GM12874 (cell line): ENCODE results near the gene GIGYF2.

Experiments used
- TF ChIP-seq, protein P1 (sequence below): IDR thresholded peaks from 2 replicates; pipeline ENCODE4 v1.5.1; 2011; ENCODE audit warnings: low read depth, mild to moderate bottlenecking, control low read depth, low read length, moderate library complexity; ENCODE audit not compliant: insufficient read depth

GIGYF2 gene

DNA sequence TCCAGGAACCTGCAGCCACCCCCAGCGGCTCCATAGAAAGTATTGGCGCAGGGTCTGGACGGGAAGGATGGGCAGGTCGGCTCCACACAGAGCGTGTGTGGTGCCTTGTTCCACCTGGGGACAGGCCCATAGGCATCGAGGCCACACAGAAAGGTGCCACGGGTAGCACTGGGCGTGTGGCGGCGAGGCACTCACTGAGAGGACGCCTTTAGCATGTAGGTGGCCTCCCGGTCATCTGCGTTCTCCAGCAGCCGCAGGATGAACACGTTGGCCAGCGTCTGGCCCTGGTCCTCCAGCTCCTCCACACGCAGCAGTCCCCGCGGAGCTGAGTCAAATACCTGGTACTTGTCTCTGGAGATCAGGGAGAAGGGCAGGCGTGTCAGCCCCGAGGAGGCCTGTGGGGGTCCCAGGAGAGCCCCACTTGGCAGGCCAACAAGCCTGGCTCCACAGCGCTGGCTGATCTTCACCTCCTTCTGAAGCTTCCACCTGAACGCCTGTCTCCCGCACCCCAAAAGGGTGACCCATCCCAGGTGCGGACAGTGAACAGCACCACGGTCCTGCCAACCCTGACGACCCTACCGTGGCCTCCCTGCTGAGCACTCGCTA lies 186.1 kb downstream of the GIGYF2 start:
- TF ChIP-seq, protein P1, sequence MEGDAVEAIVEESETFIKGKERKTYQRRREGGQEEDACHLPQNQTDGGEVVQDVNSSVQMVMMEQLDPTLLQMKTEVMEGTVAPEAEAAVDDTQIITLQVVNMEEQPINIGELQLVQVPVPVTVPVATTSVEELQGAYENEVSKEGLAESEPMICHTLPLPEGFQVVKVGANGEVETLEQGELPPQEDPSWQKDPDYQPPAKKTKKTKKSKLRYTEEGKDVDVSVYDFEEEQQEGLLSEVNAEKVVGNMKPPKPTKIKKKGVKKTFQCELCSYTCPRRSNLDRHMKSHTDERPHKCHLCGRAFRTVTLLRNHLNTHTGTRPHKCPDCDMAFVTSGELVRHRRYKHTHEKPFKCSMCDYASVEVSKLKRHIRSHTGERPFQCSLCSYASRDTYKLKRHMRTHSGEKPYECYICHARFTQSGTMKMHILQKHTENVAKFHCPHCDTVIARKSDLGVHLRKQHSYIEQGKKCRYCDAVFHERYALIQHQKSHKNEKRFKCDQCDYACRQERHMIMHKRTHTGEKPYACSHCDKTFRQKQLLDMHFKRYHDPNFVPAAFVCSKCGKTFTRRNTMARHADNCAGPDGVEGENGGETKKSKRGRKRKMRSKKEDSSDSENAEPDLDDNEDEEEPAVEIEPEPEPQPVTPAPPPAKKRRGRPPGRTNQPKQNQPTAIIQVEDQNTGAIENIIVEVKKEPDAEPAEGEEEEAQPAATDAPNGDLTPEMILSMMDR, result no peak

DNA sequence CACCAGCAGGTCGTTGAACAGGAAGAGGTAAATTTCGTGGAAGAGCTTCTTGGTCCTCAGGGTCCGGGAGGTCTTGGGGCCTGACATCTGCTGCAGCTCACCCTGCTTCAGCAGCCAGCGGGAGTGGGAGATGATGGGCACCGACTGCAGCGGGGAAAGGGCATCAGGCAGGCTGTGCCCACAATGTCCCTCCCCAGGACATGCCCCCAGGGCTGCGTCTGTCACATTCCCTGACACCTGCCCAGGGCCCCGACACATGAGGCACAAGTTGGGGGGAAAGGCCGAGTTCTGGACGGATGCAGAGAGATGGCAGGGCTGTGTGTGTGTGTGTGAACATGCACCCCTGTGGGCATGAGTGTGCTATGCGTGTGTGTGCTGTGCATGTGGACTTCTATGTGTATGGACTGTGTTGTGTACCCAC lies 186.9 kb downstream of the GIGYF2 start:
- TF ChIP-seq, protein P1, result no peak

DNA sequence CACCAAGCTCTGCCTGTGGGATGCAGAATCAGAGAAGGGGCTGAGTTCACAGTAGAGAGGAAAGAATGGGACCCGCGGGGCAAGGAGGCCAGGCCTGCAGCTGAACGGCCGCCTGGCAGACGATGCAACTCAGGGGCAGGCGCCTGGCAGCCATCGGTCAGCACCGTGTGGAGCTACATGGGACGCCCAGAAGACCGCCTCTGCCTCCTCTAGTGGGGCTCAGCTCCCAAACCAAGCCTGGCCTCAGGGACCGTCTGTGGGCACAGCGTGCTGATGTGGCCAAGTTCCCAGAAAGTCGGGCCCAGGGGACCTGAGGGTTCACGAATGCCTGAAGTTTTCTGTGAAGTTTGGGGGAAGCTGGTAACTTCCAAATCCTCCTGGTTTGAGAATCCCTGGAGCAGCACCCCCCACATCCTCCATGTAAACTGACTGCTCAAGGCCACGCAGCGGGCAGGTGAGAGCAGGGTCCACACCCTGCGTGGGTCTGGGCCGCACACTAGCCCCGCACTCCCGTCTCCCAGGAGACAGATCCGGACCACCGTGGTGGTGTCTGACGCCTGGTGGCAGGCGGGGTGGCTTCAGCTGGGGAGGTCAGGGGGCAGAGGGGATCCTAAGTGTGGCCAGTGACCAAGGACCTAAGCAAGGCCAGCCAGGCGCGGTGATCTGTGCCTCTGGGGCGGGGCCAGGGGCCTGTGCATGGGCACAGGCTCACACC lies 187.6 kb downstream of the GIGYF2 start:
- TF ChIP-seq, protein P1, result no peak

DNA sequence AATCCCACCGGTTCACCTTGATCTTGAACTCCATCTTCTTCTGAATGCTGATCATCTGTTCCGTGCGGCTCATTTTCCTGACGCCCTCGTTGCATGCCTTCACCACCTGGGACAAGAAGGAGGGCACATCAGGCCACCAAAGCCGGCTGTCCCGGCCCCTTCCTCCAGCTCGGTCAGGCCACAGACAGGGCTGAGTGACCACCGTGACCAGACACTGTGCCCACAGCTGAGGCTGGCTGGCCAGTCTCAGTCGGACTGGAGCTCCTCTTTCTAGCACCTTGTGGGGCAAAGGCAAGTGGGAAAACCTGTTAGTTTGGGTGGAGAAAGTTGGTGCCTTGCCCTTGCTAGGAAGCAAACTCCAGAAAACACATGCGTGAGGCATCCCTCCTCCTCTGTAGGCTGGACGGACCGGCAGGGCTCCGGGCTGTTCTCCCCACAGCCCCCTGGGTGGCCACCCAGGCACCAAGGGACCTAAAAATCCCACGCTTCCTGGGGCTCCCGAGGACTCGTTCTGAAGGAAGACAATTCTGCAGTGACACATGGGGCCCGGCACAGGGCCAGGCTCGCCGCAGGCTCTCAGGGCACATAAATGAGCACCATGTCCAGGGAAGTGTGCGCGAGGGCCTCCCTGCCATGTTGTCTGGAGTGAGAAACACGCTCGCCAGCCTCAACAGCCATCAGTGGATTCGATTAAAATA lies 188.3 kb downstream of the GIGYF2 start:
- TF ChIP-seq, protein P1, result no peak

DNA sequence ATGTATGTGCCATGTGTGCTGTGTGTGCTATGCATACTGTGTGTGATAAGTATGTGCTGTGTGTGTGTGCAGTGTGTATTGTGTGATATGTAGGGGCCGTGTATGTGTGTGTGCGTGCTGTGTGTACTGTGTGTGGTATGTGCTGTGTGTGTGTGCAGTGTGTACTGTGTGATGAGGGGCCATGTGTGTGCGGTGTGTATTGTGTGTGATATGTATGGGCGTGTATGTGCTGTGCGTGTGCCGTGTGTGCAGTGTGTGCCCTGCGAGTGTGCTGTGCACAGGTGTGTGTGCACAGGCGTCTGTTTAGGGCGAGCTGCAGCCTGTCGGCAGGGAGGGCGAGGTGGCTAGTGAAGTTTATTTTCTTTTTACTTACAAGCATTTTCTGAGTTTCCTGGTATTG lies 189.0 kb downstream of the GIGYF2 start:
- TF ChIP-seq, protein P1, result no peak

DNA sequence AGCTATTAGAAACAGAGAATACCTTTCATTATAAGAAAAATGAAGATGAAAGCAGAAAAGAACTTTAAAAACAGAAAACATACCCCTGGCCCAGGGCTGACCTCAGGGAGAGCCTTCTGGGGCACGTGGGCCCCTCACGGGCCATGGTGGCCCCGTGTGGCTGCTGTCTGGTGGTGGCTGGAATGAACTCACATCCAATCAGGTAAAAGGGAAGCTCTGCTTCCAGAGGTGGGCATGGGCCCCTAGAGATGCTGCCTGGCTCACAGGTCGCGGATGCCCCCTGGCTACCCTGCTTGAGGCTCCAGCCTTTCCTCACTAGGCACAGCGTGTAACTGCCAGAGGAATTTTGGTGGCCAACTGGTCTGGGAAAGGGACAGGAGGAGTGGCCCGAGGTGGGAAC lies 189.5 kb downstream of the GIGYF2 start:
- TF ChIP-seq, protein P1, result no peak

DNA sequence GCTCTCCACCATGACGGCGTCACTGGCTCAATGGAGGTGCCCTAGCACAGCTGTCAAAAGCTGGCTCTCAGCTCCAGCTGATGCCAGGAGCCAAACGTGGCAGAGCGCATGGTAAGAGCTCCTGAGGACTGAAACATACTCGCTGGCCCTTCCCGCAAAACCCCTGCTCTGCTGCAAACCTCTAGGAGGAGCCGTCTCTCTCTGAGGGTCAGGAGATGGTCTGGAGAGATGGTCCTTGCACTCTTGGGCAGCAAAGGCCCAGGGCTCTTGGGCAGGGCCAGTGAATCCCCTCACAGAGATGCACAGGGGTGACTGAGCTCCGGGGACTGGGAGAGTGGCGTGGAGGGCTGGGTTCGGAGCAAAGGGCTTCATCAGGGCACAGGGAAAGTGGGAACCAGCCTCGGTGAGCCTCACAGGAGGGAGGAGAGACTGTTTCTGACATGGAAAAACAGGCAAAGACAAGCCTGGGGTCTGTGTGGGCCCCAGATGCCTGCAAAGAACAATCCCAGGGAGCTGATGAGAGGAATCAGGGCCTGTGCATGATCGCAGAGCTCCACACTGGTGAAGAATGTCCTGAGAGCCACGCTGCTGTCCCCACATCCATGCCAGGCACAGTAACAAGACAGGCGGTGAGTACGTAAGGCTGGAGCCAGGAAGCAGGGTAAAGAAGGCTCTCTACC lies 190.2 kb downstream of the GIGYF2 start:
- TF ChIP-seq, protein P1, result no peak
